Measurements from ENCODE around the gene SYNE4. TPM values are rescaled to one million over a fixed set of nuclear protein-coding genes. Genes with fewer than 3 reads are reported as not detected.

SYNE4 gene
- total and polyA plus RNA-seq, 10 donors: 0.54 to 1.6 (median 0.89) TPM; not detected in 1

DNA sequence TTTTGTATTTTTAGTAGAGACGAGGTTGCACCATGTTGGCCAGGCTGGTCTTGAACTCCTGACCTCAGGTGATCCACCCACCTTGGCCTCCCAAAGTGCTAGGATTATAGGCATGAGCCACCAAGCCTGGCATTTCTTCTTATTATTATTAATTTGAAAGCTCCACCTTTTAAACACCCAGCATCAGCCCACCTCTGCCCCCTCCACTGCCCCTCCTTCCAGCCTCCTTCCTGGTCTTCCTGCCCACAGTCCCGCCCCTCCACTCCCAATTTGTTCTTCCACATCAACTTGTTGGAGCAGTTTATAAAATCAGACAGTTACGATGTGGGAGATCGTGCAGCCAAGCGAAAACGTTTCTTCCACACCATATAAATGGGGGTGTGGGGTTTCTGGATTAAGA lies 31.9 kb upstream of the SYNE4 start:
- intact Hi-C loops (cut with DNase I; ENCODE audit: low total_unique reads): no loop called here
- Histone ChIP-seq H3K4me1 (peaks cover 0 to 10% (median 0%) of the 10 kb centered on the region in 6 donors), H3K4me3 (no peak overlapping the region), H3K27me3 (replicated peaks in 1 of 7) (no peaks in the 10 kb centered on the region), H3K9me3 (no peaks in the 10 kb centered on the region), H3K27ac (no peak overlapping the region), H3K36me3 (peaks cover 0 to 40% (median 13%) of the 10 kb centered on the region in 6 donors)
- WGBS, 5 donors: 84 to 91% (median 89%) methylated on average over 6 of the region's 6 CpGs
- TF ChIP-seq POLR2AphosphoS5 (IDR thresholded peaks at IDR 0.05) (no peak), POLR2A (IDR thresholded peaks at IDR 0.05) (no peak)
- TF ChIP-seq, protein P1, sequence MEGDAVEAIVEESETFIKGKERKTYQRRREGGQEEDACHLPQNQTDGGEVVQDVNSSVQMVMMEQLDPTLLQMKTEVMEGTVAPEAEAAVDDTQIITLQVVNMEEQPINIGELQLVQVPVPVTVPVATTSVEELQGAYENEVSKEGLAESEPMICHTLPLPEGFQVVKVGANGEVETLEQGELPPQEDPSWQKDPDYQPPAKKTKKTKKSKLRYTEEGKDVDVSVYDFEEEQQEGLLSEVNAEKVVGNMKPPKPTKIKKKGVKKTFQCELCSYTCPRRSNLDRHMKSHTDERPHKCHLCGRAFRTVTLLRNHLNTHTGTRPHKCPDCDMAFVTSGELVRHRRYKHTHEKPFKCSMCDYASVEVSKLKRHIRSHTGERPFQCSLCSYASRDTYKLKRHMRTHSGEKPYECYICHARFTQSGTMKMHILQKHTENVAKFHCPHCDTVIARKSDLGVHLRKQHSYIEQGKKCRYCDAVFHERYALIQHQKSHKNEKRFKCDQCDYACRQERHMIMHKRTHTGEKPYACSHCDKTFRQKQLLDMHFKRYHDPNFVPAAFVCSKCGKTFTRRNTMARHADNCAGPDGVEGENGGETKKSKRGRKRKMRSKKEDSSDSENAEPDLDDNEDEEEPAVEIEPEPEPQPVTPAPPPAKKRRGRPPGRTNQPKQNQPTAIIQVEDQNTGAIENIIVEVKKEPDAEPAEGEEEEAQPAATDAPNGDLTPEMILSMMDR (IDR thresholded peaks at IDR 0.05 in 8 of 11, conservative IDR thresholded peaks at IDR 0.05 in 3 of 11): no peak
- DNase-seq: no peak

- intact Hi-C loops (cut with DNase I; ENCODE audit: low total_unique reads): no loop called here
- Histone ChIP-seq H3K27me3 (replicated peaks in 1 of 7) (peaks cover 0 to 16% (median 8%) of the 10 kb centered on the region in 7 donors), H3K9me3 (no peaks in the 10 kb centered on the region), H3K27ac (peak within 1 kb of the TSS in 6 of 8 donors; percentile 17 to 70 (median 55)), H3K4me1 (peaks cover 0 to 14% (median 6%) of the 10 kb centered on the region in 6 donors), H3K4me3 (peak within 1 kb of the TSS in 7 of 8 donors; percentile 4 to 62 (median 33)), H3K36me3 (peaks cover 0 to 36% (median 0%) of the 10 kb centered on the region in 6 donors)
- TF ChIP-seq POLR2AphosphoS5 (IDR thresholded peaks at IDR 0.05) (peak in 2 of 3 donors; percentile 59), POLR2A (IDR thresholded peaks at IDR 0.05) (no peak)
- TF ChIP-seq, protein P1 (IDR thresholded peaks at IDR 0.05 in 8 of 11, conservative IDR thresholded peaks at IDR 0.05 in 3 of 11): peak in 1 of 11 experiments; percentile 27
- 5 to 8% (median 8%) methylated on average over 39 to 51 of the region's 51 CpGs for WGBS, 5 donors
- no peak for DNase-seq
These were observed 23.9 kb upstream of the SYNE4 start, which contains the start of gene CLIP3 for GRCh38 chr19:36032251-36033104. Gene CLIP3 (minus strand): TSS chr19:36032873. CDS start chr19:36032357, 516 bp downstream.

GRCh38 chr19:36031308-36031707 lies 22.7 kb upstream of the SYNE4 start:
- peaks cover 0 to 14% (median 6%) of the 10 kb centered on the region in 6 donors for H3K4me1 ChIP-seq
- peaks cover 0 to 45% (median 3%) of the 10 kb centered on the region in 6 donors for H3K36me3 ChIP-seq
- DNase-seq: no peak
- 80 to 97% (median 88%) methylated on average over 6 of the region's 6 CpGs for WGBS, 5 donors
- peak overlapping the region in 1 of 8 donors; percentile 47 for H3K4me3 ChIP-seq
- peaks cover 0 to 16% (median 8%) of the 10 kb centered on the region in 7 donors for H3K27me3 ChIP-seq (replicated peaks in 1 of 7)
- H3K9me3 ChIP-seq: no peaks in the 10 kb centered on the region
- intact Hi-C loops (cut with DNase I; ENCODE audit: low total_unique reads): no loop called here
- peak overlapping the region in 1 of 8 donors; percentile 70 for H3K27ac ChIP-seq
- TF ChIP-seq, protein P1 (IDR thresholded peaks at IDR 0.05 in 8 of 11, conservative IDR thresholded peaks at IDR 0.05 in 3 of 11): no peak
- TF ChIP-seq POLR2AphosphoS5 (IDR thresholded peaks at IDR 0.05): no peak
- no peak for TF ChIP-seq POLR2A (IDR thresholded peaks at IDR 0.05)
